ENCODE results near the gene CHAT.

Gene CHAT

DNA sequence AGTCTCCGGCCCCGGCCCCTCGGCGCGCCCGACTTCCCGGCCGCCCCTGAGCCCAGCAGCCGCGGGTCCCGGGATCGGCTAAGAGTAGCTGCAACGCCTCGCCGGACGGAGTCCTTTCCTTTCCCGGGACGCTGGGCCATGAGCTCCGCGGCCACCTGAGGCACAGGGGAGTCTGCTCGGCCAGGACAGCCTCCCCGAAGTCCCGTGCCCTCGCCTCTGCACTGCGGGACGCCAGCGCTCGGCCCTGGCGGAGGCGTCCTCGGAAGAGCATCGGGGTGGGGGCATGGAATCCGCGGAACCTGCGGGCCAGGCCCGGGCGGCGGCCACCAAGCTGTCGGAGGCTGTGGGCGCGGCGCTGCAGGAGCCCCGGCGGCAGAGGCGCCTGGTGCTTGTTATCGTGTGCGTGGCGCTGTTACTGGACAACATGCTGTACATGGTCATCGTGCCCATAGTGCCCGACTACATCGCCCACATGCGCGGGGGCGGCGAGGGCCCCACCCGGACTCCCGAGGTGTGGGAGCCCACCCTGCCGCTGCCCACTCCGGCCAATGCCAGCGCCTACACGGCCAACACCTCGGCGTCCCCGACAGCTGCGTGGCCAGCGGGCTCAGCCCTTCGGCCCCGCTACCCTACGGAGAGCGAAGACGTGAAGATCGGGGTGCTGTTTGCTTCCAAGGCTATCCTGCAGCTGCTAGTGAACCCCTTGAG, 3.2 kb upstream of the CHAT start:
- no peak for DNase-seq (ENCODE audit: extremely low read depth, low read depth)
- no peak overlapping the region for H3K4me3 ChIP-seq (replicated peaks; ENCODE audit: low read depth, low read length)
- TF ChIP-seq, protein P1, sequence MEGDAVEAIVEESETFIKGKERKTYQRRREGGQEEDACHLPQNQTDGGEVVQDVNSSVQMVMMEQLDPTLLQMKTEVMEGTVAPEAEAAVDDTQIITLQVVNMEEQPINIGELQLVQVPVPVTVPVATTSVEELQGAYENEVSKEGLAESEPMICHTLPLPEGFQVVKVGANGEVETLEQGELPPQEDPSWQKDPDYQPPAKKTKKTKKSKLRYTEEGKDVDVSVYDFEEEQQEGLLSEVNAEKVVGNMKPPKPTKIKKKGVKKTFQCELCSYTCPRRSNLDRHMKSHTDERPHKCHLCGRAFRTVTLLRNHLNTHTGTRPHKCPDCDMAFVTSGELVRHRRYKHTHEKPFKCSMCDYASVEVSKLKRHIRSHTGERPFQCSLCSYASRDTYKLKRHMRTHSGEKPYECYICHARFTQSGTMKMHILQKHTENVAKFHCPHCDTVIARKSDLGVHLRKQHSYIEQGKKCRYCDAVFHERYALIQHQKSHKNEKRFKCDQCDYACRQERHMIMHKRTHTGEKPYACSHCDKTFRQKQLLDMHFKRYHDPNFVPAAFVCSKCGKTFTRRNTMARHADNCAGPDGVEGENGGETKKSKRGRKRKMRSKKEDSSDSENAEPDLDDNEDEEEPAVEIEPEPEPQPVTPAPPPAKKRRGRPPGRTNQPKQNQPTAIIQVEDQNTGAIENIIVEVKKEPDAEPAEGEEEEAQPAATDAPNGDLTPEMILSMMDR (IDR thresholded peaks at IDR 0.05; ENCODE audit: low read depth, low read length, missing control alignments) = no peak

DNA sequence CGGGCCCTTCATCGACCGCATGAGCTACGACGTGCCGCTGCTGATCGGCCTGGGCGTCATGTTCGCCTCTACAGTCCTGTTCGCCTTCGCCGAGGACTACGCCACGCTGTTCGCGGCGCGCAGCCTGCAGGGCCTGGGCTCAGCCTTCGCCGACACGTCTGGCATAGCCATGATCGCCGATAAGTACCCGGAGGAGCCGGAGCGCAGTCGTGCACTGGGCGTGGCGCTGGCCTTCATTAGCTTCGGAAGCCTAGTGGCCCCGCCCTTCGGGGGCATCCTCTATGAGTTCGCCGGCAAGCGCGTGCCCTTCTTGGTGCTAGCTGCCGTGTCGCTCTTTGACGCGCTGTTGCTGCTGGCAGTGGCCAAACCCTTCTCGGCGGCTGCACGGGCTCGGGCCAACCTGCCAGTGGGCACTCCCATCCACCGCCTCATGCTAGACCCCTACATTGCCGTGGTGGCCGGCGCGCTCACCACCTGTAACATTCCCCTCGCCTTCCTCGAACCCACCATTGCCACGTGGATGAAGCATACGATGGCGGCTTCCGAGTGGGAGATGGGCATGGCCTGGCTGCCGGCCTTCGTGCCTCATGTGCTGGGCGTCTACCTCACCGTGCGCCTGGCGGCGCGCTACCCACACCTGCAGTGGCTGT, 2.5 kb upstream of the CHAT start:
- DNase-seq (ENCODE audit: extremely low read depth, low read depth) = no peak

DNA sequence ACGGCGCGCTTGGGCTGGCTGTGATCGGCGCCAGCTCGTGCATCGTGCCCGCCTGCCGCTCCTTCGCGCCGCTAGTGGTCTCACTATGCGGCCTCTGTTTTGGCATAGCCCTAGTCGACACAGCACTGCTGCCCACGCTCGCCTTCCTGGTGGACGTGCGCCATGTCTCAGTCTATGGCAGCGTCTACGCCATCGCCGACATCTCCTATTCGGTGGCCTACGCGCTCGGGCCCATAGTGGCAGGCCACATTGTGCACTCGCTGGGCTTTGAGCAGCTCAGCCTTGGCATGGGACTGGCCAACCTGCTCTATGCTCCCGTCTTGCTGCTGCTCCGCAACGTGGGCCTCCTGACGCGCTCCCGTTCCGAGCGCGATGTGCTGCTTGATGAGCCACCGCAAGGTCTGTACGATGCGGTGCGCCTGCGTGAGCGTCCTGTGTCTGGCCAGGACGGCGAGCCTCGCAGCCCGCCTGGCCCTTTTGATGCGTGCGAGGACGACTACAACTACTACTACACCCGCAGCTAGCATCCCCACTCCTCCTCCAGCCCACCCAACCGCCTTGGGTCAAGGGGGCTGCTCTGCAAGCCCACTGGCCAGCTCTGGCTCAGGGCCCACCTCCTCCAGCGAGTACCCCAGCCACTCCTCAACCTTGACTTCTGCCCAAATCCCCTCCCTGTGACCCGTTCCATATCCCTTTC, 1.9 kb upstream of the CHAT start:
- H3K4me3 ChIP-seq (replicated peaks; ENCODE audit: low read depth, low read length) = no peak overlapping the region
- TF ChIP-seq, protein P1 (IDR thresholded peaks at IDR 0.05; ENCODE audit: low read depth, low read length, missing control alignments) = no peak
- DNase-seq (ENCODE audit: extremely low read depth, low read depth) = no peak

More for the DNA sequence above, 2.5 kb upstream of the CHAT start:
- TF ChIP-seq, protein P1 (IDR thresholded peaks at IDR 0.05; ENCODE audit: low read depth, low read length, missing control alignments) = no peak
- no peak overlapping the region for H3K4me3 ChIP-seq (replicated peaks; ENCODE audit: low read depth, low read length)

DNA sequence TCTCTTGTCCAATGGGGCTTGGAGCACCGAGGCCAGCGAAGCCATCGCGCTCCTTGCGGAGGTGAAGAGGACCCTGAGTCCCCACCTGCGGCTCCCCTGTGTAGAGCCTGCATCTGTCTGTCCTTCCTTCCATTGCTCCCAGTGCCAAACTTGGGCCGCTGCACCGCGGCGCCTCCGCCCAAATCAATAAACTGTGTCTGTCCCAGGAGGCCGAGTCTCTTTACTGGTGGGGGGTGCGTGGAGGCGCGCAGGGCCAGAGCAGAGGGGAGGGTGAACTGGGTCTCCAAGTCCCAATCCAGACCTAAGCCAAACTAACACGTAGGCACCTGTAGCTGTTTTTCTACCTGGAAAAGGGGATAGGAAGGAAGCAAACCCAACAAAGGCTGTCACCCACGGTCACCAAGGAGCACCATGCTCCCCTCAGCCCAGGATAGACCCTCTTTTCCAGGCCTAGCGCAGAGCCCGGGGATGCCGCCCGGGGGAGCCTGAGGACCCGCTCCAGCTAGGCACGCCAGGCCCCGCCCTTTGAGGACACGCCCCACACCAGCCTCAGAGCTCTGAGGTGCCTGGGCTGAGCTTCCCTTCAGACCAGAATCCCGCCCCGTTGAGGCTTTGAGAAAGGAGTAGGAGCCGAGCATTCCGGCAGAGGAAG, 1.2 kb upstream of the CHAT start:
- DNase-seq (ENCODE audit: extremely low read depth, low read depth) = no peak
- TF ChIP-seq, protein P1 (IDR thresholded peaks at IDR 0.05; ENCODE audit: low read depth, low read length, missing control alignments) = no peak

DNA sequence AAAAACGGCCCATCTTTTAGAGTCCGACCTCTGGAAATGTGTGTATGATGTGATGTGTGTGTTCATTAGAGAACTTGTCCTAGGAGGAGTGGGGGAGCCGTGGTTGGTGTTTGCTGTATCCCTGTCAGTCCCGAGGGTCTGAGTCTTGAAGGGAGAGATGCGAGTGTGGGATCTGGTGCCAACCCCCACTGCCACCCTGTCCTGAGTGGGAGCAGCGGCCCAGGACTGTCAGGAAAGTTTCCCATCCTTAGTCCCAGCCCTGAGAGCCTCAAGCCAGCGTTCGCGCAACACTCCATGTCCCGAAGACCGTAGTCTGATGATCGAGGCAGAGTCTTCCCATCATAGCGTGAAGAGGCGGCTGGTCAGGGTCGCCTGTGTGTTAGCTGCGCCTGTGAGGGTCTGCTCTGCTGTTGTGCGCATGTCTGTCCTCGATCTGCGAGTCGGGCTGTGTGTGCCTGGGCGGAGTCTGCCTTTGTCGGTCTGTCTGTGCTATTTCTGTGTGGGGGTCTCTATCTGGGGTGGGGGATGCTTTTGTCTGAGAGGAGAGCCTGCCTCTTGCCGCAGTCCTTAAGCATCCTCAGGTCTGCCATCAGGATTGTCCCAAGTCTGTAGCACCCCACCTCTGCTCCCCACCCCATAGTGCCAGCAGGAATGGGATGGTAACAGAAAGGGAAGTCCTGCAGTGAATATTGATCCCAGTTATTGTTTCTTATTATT, 514 bp upstream of the CHAT start:
- TF ChIP-seq, protein P1 (IDR thresholded peaks at IDR 0.05; ENCODE audit: low read depth, low read length, missing control alignments) = no peak
- DNase-seq (ENCODE audit: extremely low read depth, low read depth) = no peak
- no peak overlapping the region for H3K4me3 ChIP-seq (replicated peaks; ENCODE audit: low read depth, low read length)

More for the DNA sequence above, 1.2 kb upstream of the CHAT start:
- H3K4me3 ChIP-seq (replicated peaks; ENCODE audit: low read depth, low read length) = no peak overlapping the region
